HepG2 (cell line): ENCODE data around the gene INPP1. TPM values are rescaled to one million over a fixed set of nuclear protein-coding genes. Genes with fewer than 3 reads are reported as not detected.

Experiments
- ASH2L ChIP-seq: fragments of 300-600, 200-600 bp; sonication (generic); IDR thresholded peaks from 2 replicates; pipeline ENCODE4 v1.7.0; 2017; ENCODE audit warnings: low read depth, mild to moderate bottlenecking, moderate library complexity, mixed read lengths, low read length; ENCODE audit not compliant: insufficient read length
- BRD4 ChIP-seq: sonication (generic); formaldehyde crosslinking; IDR thresholded peaks from 2 replicates; pipeline ENCODE4 v1.4.0; 2020; ENCODE audit warnings: missing genetic modification reagents
- IRF1 ChIP-seq: sonication (generic); formaldehyde crosslinking; IDR thresholded peaks from 2 replicates; pipeline ENCODE4 v1.4.0; 2020; ENCODE audit warnings: low read depth, mild to moderate bottlenecking, missing genetic modification reagents
- IRF2 ChIP-seq: IDR thresholded peaks from 2 replicates; pipeline ENCODE4 v1.6.1; 2018; ENCODE audit warnings: missing genetic modification reagents, missing compliant biosample characterization
- JARID2 ChIP-seq: sonication (generic); formaldehyde crosslinking; IDR thresholded peaks from 2 replicates; pipeline ENCODE4 v1.8.1; 2023; ENCODE audit warnings: missing genetic modification reagents, inconsistent platforms; ENCODE audit not compliant: insufficient replicate concordance
- KLF9 ChIP-seq: IDR thresholded peaks from 2 replicates; pipeline ENCODE4 v1.6.1; 2016; ENCODE audit warnings: low read depth
- ZFP36L2 ChIP-seq: sonication (generic); formaldehyde crosslinking; IDR thresholded peaks from 2 replicates; pipeline ENCODE4 v1.4.0; 2020; ENCODE audit warnings: missing genetic modification reagents
- ZFP62 ChIP-seq: sonication (generic); formaldehyde crosslinking; IDR thresholded peaks from 2 replicates; pipeline ENCODE4 v1.4.0; 2020; ENCODE audit warnings: missing genetic modification reagents
- ZNF510 ChIP-seq: sonication (generic); formaldehyde crosslinking; IDR thresholded peaks from 2 replicates; pipeline ENCODE4 v1.4.0; 2020; ENCODE audit warnings: low read depth, mild to moderate bottlenecking, missing genetic modification reagents
- ZNF678 ChIP-seq: sonication (generic); formaldehyde crosslinking; IDR thresholded peaks from 2 replicates; pipeline ENCODE4 v1.4.0; 2020; ENCODE audit warnings: mild to moderate bottlenecking, missing genetic modification reagents
- ZNF709 ChIP-seq: sonication (generic); formaldehyde crosslinking; IDR thresholded peaks from 2 replicates; pipeline ENCODE4 v1.5.0; 2020; ENCODE audit warnings: mild to moderate bottlenecking, missing genetic modification reagents
- polyA plus RNA-seq, 8 experiments: library from polyadenylated mRNA; depleted of rRNA in 3 of 8; stranded (reverse) in 7 of 8; unstranded in 1 of 8; fragments of >200 nt; fragmentation: Illumina TruSeq in 4 of 8; extraction: Trizol in 4 of 8; gene quantifications; 2 replicates each; pipeline versions ENCODE4 v1.2.1 to v1.2.3, GENCODE V29; 2011 to 2016; ENCODE audit warnings: low read depth in 4 of 8, missing spikeins in 1 of 8, mixed read lengths in 1 of 8; ENCODE audit not compliant: insufficient read depth in 1 of 8
- total RNA-seq, 5 experiments: library from RNA; depleted of rRNA; stranded (reverse); fragments of >200 nt; fragmentation: Illumina TruSeq; extraction: Trizol; gene quantifications; 2 replicates each; pipeline ENCODE4 v1.2.3, GENCODE V29; 2016; ENCODE audit warnings: low read depth in 1 of 5
- TF ChIP-seq, protein P1 (sequence below), 2 experiments: fragments of 450-650 bp in 1 of 2; sonication (generic) in 1 of 2; formaldehyde crosslinking; IDR thresholded peaks; 2 replicates each; pipeline versions ENCODE4 v1.5.0 to v1.8.0; 2020 to 2022; ENCODE audit warnings: mild to moderate bottlenecking in 1 of 2, missing genetic modification reagents in 1 of 2
- TF ChIP-seq, protein P2 (sequence below): sonication (generic); formaldehyde crosslinking; IDR thresholded peaks from 2 replicates; pipeline ENCODE4 v1.4.0; 2020; ENCODE audit warnings: missing genetic modification reagents, borderline replicate concordance
- TF ChIP-seq, protein P3 (sequence below): IDR thresholded peaks from 2 replicates; pipeline ENCODE4 v1.6.1; 2016
- TF ChIP-seq, protein P4 (sequence below): sonication (generic); formaldehyde crosslinking; IDR thresholded peaks from 2 replicates; pipeline ENCODE4 v1.5.0; 2020; ENCODE audit warnings: mild to moderate bottlenecking, missing genetic modification reagents, moderate library complexity
- TF ChIP-seq, protein P5 (sequence below): sonication (generic); formaldehyde crosslinking; IDR thresholded peaks from 2 replicates; pipeline ENCODE4 v1.5.0; 2020; ENCODE audit warnings: mild to moderate bottlenecking, missing genetic modification reagents, borderline replicate concordance

Gene INPP1
- total and polyA plus RNA-seq, 2 of the 13 experiments (the other 11 are each of a cell fraction or from before 2014, with no cell fraction given) = 10.0 to 13.3 TPM

DNA sequence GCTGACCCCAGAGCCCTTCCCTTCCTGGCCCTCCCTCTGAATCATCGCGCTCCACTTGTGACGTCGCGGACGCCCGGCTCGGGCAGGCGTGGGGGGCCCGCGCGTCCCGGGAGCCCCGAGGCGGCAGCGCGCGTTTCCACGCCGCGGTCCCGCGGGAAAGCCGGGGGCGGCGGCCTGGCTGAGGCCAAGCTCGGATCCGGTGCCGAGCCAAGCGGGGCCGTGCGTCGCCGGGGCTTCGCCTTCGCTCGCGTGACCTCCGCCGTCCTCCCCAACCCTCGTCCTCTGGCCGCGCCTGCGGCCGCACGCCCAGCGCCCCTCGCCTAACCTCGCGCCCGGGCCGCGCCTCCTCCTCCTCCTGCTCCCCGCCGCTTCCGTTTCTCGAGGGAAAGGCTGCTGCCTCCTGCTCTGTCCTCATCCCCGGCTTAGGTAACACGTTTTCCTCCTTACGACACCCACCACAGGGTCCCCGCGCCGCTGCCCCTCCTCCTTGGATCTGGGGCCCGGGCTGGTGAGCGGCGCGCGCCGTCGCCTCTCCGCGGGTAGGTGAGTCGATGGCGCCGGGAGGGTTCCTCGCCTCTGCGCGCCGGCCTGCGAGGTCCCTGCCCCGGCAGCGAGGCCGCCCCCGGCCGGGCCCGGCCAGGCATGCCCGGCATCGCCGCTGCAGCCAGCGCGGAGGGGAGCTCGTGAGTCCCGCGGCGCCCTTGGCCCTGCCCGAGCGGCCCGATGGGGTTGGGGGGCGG, at the start of gene INPP1 (continued):
- TF ChIP-seq, protein P1, sequence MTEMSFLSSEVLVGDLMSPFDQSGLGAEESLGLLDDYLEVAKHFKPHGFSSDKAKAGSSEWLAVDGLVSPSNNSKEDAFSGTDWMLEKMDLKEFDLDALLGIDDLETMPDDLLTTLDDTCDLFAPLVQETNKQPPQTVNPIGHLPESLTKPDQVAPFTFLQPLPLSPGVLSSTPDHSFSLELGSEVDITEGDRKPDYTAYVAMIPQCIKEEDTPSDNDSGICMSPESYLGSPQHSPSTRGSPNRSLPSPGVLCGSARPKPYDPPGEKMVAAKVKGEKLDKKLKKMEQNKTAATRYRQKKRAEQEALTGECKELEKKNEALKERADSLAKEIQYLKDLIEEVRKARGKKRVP (CRISPR knock-in tag; IDR thresholded peaks at IDR 0.05) = peak in 1 of 2 experiments; percentile 82; a peak in 2 of 4 replicates
- peak; percentile 99 for TF ChIP-seq ZNF709
- no peak for TF ChIP-seq KLF9 (CRISPR knock-in tag)
- peak; percentile 93 for TF ChIP-seq ASH2L
- TF ChIP-seq ZFP62 (CRISPR knock-in tag) = no peak
- 0 out of 2 replicates have a peak, but pooled peaks have one; percentile 86 for TF ChIP-seq IRF1 (CRISPR knock-in tag)
- TF ChIP-seq, protein P2, sequence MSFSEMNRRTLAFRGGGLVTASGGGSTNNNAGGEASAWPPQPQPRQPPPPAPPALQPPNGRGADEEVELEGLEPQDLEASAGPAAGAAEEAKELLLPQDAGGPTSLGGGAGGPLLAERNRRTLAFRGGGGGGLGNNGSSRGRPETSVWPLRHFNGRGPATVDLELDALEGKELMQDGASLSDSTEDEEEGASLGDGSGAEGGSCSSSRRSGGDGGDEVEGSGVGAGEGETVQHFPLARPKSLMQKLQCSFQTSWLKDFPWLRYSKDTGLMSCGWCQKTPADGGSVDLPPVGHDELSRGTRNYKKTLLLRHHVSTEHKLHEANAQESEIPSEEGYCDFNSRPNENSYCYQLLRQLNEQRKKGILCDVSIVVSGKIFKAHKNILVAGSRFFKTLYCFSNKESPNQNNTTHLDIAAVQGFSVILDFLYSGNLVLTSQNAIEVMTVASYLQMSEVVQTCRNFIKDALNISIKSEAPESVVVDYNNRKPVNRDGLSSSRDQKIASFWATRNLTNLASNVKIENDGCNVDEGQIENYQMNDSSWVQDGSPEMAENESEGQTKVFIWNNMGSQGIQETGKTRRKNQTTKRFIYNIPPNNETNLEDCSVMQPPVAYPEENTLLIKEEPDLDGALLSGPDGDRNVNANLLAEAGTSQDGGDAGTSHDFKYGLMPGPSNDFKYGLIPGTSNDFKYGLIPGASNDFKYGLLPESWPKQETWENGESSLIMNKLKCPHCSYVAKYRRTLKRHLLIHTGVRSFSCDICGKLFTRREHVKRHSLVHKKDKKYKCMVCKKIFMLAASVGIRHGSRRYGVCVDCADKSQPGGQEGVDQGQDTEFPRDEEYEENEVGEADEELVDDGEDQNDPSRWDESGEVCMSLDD = no peak; the same call in 1 of the 2 replicates
- TF ChIP-seq ZNF678 (CRISPR knock-in tag) = peak; percentile 80; the same call in 1 of the 2 replicates
- TF ChIP-seq JARID2 (CRISPR knock-in tag) = no peak
- TF ChIP-seq IRF2 = no peak
- TF ChIP-seq, protein P3, sequence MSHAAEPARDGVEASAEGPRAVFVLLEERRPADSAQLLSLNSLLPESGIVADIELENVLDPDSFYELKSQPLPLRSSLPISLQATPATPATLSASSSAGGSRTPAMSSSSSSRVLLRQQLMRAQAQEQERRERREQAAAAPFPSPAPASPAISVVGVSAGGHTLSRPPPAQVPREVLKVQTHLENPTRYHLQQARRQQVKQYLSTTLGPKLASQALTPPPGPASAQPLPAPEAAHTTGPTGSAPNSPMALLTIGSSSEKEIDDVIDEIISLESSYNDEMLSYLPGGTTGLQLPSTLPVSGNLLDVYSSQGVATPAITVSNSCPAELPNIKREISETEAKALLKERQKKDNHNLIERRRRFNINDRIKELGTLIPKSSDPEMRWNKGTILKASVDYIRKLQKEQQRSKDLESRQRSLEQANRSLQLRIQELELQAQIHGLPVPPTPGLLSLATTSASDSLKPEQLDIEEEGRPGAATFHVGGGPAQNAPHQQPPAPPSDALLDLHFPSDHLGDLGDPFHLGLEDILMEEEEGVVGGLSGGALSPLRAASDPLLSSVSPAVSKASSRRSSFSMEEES (CRISPR knock-in tag) = 0 out of 2 replicates have a peak, but pooled peaks have one; percentile 46
- TF ChIP-seq ZNF510 (CRISPR knock-in tag) = peak; percentile 90; the same call in 1 of the 2 replicates
- TF ChIP-seq, protein P4, sequence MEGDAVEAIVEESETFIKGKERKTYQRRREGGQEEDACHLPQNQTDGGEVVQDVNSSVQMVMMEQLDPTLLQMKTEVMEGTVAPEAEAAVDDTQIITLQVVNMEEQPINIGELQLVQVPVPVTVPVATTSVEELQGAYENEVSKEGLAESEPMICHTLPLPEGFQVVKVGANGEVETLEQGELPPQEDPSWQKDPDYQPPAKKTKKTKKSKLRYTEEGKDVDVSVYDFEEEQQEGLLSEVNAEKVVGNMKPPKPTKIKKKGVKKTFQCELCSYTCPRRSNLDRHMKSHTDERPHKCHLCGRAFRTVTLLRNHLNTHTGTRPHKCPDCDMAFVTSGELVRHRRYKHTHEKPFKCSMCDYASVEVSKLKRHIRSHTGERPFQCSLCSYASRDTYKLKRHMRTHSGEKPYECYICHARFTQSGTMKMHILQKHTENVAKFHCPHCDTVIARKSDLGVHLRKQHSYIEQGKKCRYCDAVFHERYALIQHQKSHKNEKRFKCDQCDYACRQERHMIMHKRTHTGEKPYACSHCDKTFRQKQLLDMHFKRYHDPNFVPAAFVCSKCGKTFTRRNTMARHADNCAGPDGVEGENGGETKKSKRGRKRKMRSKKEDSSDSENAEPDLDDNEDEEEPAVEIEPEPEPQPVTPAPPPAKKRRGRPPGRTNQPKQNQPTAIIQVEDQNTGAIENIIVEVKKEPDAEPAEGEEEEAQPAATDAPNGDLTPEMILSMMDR (CRISPR knock-in tag) = no peak
- TF ChIP-seq ZFP36L2 (CRISPR knock-in tag) = no peak
- peak; percentile 53 for TF ChIP-seq BRD4 (CRISPR knock-in tag)
- TF ChIP-seq, protein P5, sequence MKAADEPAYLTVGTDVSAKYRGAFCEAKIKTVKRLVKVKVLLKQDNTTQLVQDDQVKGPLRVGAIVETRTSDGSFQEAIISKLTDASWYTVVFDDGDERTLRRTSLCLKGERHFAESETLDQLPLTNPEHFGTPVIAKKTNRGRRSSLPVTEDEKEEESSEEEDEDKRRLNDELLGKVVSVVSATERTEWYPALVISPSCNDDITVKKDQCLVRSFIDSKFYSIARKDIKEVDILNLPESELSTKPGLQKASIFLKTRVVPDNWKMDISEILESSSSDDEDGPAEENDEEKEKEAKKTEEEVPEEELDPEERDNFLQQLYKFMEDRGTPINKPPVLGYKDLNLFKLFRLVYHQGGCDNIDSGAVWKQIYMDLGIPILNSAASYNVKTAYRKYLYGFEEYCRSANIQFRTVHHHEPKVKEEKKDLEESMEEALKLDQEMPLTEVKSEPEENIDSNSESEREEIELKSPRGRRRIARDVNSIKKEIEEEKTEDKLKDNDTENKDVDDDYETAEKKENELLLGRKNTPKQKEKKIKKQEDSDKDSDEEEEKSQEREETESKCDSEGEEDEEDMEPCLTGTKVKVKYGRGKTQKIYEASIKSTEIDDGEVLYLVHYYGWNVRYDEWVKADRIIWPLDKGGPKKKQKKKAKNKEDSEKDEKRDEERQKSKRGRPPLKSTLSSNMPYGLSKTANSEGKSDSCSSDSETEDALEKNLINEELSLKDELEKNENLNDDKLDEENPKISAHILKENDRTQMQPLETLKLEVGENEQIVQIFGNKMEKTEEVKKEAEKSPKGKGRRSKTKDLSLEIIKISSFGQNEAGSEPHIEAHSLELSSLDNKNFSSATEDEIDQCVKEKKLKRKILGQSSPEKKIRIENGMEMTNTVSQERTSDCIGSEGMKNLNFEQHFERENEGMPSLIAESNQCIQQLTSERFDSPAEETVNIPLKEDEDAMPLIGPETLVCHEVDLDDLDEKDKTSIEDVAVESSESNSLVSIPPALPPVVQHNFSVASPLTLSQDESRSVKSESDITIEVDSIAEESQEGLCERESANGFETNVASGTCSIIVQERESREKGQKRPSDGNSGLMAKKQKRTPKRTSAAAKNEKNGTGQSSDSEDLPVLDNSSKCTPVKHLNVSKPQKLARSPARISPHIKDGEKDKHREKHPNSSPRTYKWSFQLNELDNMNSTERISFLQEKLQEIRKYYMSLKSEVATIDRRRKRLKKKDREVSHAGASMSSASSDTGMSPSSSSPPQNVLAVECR (CRISPR knock-in tag) = peak; percentile 77
